Chondrocyte (in vitro differentiated cells): ENCODE results near the gene FSD2. TPM values are rescaled to one million over a fixed set of nuclear protein-coding genes. Genes with fewer than 3 reads are reported as not detected.

Source experiments
- DNase-seq: peaks from one replicate; pipeline ENCODE4 v3.0.0; 2021; ENCODE audit warnings: mixed read lengths, low spot score
- H3K27ac Mint-ChIP-seq: one replicate; pipeline ENCODE4 v1.8.0; 2021; ENCODE audit warnings: mild to moderate bottlenecking, moderate library complexity, mixed read lengths; ENCODE audit not compliant: unreplicated experiment
- H3K27me3 Mint-ChIP-seq: 2 replicates; pipeline ENCODE4 v1.8.0; 2021; ENCODE audit warnings: low read depth, mixed read lengths
- H3K36me3 Mint-ChIP-seq: 2 replicates; pipeline ENCODE4 v1.8.0; 2021; ENCODE audit warnings: low read depth, mixed read lengths
- H3K4me1 Mint-ChIP-seq: 2 replicates; pipeline ENCODE4 v1.8.0; 2021; ENCODE audit warnings: low read depth, mild to moderate bottlenecking, mixed read lengths
- H3K4me3 Mint-ChIP-seq: one replicate; pipeline ENCODE4 v1.8.0; 2021; ENCODE audit warnings: mild to moderate bottlenecking, moderate library complexity, mixed read lengths; ENCODE audit not compliant: unreplicated experiment
- H3K9me3 Mint-ChIP-seq: 2 replicates; pipeline ENCODE4 v1.8.0; 2021; ENCODE audit warnings: low read depth, mixed read lengths
- total RNA-seq: library from RNA; stranded (reverse); gene quantifications from 3 replicates; pipeline ENCODE4 v1.2.1, GENCODE V29; 2021
- TF ChIP-seq, protein P1 (sequence below): fragments of 200-600 bp; sonication (generic); IDR thresholded peaks from 2 replicates; pipeline ENCODE4 v1.5.0; 2021; ENCODE audit warnings: antibody characterized with exemption, mild to moderate bottlenecking, moderate library complexity

Gene FSD2
- total RNA-seq, 1 donor from 2014 or later = not detected

- Mint-ChIP-seq H3K27me3 (no peaks in the 10 kb centered on the region), H3K36me3 (no peaks in the 10 kb centered on the region), H3K27ac (no peak overlapping the region), H3K4me1 (no peaks in the 10 kb centered on the region), H3K4me3 (no peak overlapping the region), H3K9me3 (no peaks in the 10 kb centered on the region)
- no peak for DNase-seq
- TF ChIP-seq, protein P1, sequence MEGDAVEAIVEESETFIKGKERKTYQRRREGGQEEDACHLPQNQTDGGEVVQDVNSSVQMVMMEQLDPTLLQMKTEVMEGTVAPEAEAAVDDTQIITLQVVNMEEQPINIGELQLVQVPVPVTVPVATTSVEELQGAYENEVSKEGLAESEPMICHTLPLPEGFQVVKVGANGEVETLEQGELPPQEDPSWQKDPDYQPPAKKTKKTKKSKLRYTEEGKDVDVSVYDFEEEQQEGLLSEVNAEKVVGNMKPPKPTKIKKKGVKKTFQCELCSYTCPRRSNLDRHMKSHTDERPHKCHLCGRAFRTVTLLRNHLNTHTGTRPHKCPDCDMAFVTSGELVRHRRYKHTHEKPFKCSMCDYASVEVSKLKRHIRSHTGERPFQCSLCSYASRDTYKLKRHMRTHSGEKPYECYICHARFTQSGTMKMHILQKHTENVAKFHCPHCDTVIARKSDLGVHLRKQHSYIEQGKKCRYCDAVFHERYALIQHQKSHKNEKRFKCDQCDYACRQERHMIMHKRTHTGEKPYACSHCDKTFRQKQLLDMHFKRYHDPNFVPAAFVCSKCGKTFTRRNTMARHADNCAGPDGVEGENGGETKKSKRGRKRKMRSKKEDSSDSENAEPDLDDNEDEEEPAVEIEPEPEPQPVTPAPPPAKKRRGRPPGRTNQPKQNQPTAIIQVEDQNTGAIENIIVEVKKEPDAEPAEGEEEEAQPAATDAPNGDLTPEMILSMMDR = no peak
These were observed 44.9 kb upstream of the FSD2 start for GRCh38 chr15:82850731-82851130.

DNA sequence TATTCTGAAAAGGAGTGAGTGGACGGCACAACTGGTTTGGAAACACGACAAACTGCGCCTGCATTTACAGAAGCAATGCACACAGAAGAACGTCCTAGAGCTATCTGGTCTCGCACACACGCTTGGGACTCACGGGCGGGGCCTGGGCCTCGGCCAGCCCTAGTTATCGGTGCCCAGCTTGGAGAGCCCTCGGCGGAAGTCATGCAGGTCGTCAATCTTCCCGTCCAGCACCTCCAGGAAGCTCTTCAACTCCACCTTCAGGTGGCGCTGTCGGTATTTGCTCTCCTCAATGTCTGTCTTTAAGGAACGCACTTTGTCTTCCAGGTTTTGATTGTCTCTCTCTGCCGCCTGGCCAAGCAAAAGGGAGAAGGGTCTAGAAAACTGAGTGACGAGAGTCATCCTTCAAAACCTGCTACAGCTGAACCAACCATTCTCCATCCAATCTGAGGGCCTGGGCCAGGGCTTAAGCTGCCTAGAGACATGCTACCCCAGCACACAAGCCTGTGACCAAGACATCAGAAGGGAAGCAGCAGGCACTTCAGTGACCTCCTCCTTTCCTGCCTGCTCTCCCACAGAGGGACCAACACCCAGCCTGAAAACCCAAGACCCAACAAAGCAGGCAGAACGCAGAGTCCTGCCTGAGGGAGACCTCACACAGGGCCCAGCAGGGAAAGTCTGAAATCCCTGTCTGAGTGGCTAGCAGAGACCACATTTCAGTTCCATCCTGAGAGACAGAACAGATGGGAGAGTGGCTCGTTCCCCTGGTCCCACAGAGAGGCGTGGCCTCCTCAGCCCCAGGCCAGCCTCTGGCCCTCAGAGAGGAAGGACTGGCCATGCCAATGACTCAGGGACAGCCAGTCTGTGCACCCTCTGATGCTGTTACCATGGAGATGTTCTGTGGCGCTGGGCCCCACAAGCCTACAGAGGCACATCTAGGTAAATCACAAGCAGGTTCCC lies 44.0 kb upstream of the FSD2 start:
- DNase-seq = no peak
- Mint-ChIP-seq H3K36me3 (no peaks in the 10 kb centered on the region), H3K9me3 (no peaks in the 10 kb centered on the region), H3K4me1 (no peaks in the 10 kb centered on the region), H3K27me3 (no peaks in the 10 kb centered on the region), H3K27ac (no peak overlapping the region), H3K4me3 (no peak overlapping the region)
- TF ChIP-seq, protein P1 = peak; percentile 72

DNA sequence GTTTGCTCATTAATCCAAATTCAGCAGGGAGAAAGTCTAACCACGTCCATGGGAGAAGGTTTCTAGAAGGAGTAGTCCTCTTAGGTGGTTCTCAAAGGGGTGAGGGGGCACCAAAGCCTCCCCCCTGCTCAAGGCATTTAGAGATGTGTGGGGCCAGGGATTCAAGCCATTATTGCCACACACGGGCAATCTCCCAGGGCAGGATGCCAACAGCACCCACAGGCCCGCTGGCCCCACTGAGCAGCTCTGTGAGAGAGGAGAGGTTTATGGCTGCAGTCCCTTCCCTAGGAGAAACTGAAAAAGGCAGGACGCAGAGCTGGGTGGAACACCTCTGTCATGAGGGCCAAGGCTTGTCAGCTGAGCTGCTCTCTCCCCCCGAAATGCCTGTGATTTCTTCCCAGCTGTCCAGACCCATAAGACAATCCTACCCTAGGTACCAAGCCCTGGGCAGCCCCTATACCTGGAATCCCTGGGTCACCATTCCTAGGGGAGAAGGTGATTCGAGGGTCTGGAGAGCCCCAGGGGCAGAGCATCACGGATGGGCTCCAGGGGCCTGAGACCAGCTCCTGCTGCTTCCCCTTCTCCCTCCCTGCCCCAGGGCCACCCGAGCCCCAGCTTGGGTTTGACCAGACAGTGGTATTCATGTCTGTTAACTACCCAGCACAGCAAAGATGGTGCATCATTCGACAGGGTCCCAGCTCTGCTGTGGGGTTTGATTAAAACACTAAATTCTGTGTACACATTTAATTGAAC lies 42.5 kb upstream of the FSD2 start:
- Mint-ChIP-seq H3K27ac (no peak overlapping the region), H3K4me3 (no peak overlapping the region), H3K27me3 (no peaks in the 10 kb centered on the region), H3K9me3 (no peaks in the 10 kb centered on the region), H3K4me1 (peaks cover 2% of the 10 kb centered on the region), H3K36me3 (no peaks in the 10 kb centered on the region)
- TF ChIP-seq, protein P1 = no peak
- no peak for DNase-seq

DNA sequence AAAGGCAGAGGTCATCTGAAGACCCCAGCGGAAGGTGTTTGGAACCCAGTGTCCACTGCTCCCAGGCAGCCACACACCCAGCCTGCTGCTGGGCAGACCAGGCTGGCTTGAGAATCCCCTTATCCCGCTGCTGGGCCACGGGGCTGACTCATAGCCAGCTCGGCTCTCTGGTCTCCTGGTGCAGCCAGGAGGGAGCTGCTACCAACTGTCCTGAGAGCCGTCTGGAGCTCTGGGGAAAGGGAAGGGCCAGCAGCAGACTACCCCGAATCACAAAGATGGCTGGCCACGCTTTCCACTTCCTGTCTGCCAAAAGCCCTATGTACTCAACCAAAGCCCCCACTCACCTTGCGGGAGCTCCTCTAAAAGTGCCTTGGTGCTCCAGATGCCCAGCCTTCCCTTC lies 41.8 kb upstream of the FSD2 start:
- Mint-ChIP-seq H3K9me3 (no peaks in the 10 kb centered on the region), H3K27me3 (no peaks in the 10 kb centered on the region), H3K4me1 (peaks cover 2% of the 10 kb centered on the region), H3K36me3 (no peaks in the 10 kb centered on the region), H3K27ac (no peak overlapping the region), H3K4me3 (no peak overlapping the region)
- DNase-seq = no peak
- TF ChIP-seq, protein P1 = no peak

- Mint-ChIP-seq H3K27ac (no peak overlapping the region), H3K36me3 (no peaks in the 10 kb centered on the region), H3K9me3 (no peaks in the 10 kb centered on the region), H3K4me3 (no peak overlapping the region), H3K27me3 (no peaks in the 10 kb centered on the region), H3K4me1 (peaks cover 2% of the 10 kb centered on the region)
- TF ChIP-seq, protein P1 = no peak
- no peak for DNase-seq
These were observed 40.8 kb upstream of the FSD2 start for GRCh38 chr15:82846621-82847020.
